K562 (cell line): ENCODE results near the gene RAB4B. TPM values are rescaled to one million over a fixed set of nuclear protein-coding genes. Genes with fewer than 3 reads are reported as not detected.

Experiments
- ATAC-seq: fragments of 200-7000 bp; cut with Tn5 transposase; 3 replicates; pipeline ENCODE4 v1.9.1; 2020; ENCODE audit warnings: moderate library complexity
- BruUV-seq: library from RNA; stranded (reverse); fragments of 400-500 nt; replicated peaks from 2 replicates; lab custom pipeline; 2021; lab: Mats Ljungman, UMichigan
- CTCF ChIA-PET: fragments of 300-600 bp; formaldehyde crosslinking; extraction: SDS; loops from one replicate; lab custom pipeline; 2021; ENCODE audit warnings: low intra/inter-chr PET ratio; lab: Yijun Ruan, JAX
- POLR2A ChIA-PET: fragments of 300-600, 350-650 bp; sonication (Branson Sonifier 250); formaldehyde crosslinking; extraction: SDS; loops from one replicate; lab custom pipeline; 2021; ENCODE audit warnings: antibody characterized with exemption, inconsistent platforms; lab: Yijun Ruan, JAX
- DNase-seq, 4 experiments: peaks; one replicate each; pipeline versions ENCODE4 v3.0.0 to v3.0.0-alpha.2; 2011 to 2018; ENCODE audit warnings: low spot score in 3 of 4, mixed read lengths in 3 of 4; ENCODE audit errors: extremely low read depth in 1 of 4
- FAIRE-seq: peaks from 2 replicates; lab custom pipeline; 2011; peaks lifted over from hg19 to GRCh38; lab: Jason Lieb, UNC
- H2AFZ ChIP-seq: 2 replicates; pipeline ENCODE4 v1.6.0; 2011; ENCODE audit warnings: low read depth, low read length, control low read depth, inconsistent platforms
- H3K27ac ChIP-seq: fragments of 200-600 bp; 3 replicates; pipeline ENCODE4 v1.8.0; 2011; ENCODE audit warnings: low read depth, mild to moderate bottlenecking, control low read depth, inconsistent platforms, low read length, moderate library complexity, mixed read lengths; ENCODE audit errors: extremely low read depth
- H3K27me3 ChIP-seq, 2 experiments: fragments of 300-600 bp in 1 of 2; 2 replicates in 1 of 2; 3 replicates in 1 of 2; pipeline versions ENCODE4 v1.6.0 to v1.8.0; 2011; ENCODE audit warnings: inconsistent platforms in 2 of 2, low read length in 2 of 2, mild to moderate bottlenecking in 1 of 2, mixed read lengths in 1 of 2, moderate library complexity in 1 of 2; ENCODE audit not compliant: control insufficient read depth in 2 of 2, insufficient read depth in 2 of 2
- H3K36me3 ChIP-seq: fragments of 300-600 bp; 3 replicates; pipeline ENCODE4 v1.8.0; 2011; ENCODE audit warnings: mild to moderate bottlenecking, low read length, inconsistent platforms; ENCODE audit not compliant: control insufficient read depth, insufficient read depth
- H3K4me1 ChIP-seq, 2 experiments: fragments of 200-600 bp in 1 of 2; replicated peaks in 1 of 2; 2 replicates in 1 of 2; 3 replicates in 1 of 2; pipeline versions ENCODE4 v1.5.1 to v1.8.0; 2011; ENCODE audit warnings: inconsistent platforms in 2 of 2, low read length in 2 of 2, mild to moderate bottlenecking in 1 of 2, mixed read lengths in 1 of 2, moderate library complexity in 1 of 2; ENCODE audit not compliant: control insufficient read depth in 2 of 2, insufficient read depth in 2 of 2
- H3K4me2 ChIP-seq: 2 replicates; pipeline ENCODE4 v1.6.1; 2011; ENCODE audit warnings: low read length, control low read depth, inconsistent platforms, mixed read lengths; ENCODE audit not compliant: insufficient read depth
- H3K4me3 ChIP-seq: fragments of 200-600 bp; sonication (generic), shearing (Covaris generic); 2 replicates; pipeline ENCODE4 v1.5.1; 2016; ENCODE audit warnings: control low read depth, inconsistent platforms
- H3K79me2 ChIP-seq: fragments of 200-600 bp; 3 replicates; pipeline ENCODE4 v1.8.0; 2011; ENCODE audit warnings: low read length, inconsistent platforms; ENCODE audit not compliant: control insufficient read depth, insufficient read depth
- H3K9ac ChIP-seq, 2 experiments: 2 replicates each; pipeline versions ENCODE4 v1.6.0 to v1.6.1; 2011; ENCODE audit warnings: low read depth in 2 of 2, low read length in 2 of 2, control low read depth in 1 of 2, inconsistent platforms in 1 of 2, mild to moderate bottlenecking in 1 of 2, mixed read lengths in 1 of 2; ENCODE audit not compliant: insufficient read depth in 1 of 2
- H3K9me1 ChIP-seq: one replicate; pipeline ENCODE4 v1.6.0; 2011; ENCODE audit warnings: inconsistent platforms, mild to moderate bottlenecking, low read length, moderate library complexity; ENCODE audit not compliant: control insufficient read depth, insufficient read depth
- H3K9me3 ChIP-seq: replicated peaks from 2 replicates; pipeline ENCODE4 v1.5.1; 2011; ENCODE audit warnings: low read depth, low read length, inconsistent platforms; ENCODE audit not compliant: control insufficient read depth, insufficient read depth
- H4K20me1 ChIP-seq: replicated peaks from 2 replicates; pipeline ENCODE4 v1.6.1; 2011; ENCODE audit warnings: low read length, inconsistent platforms, mixed read lengths; ENCODE audit not compliant: control insufficient read depth, insufficient read depth
- CHD1 ChIP-seq: fragments of 200-600 bp; sonication (generic); IDR thresholded peaks from one replicate; pipeline ENCODE4 v1.6.1; 2012; ENCODE audit warnings: mild to moderate bottlenecking, moderate library complexity, low read length, inconsistent platforms
- ETV5 ChIP-seq: sonication (generic); formaldehyde crosslinking; IDR thresholded peaks from 2 replicates; pipeline ENCODE4 v1.4.0; 2020; ENCODE audit warnings: low read depth, mild to moderate bottlenecking, missing genetic modification reagents
- LEF1 ChIP-seq: fragments of 450-650 bp; IDR thresholded peaks from 2 replicates; pipeline ENCODE4 v1.6.1; 2016; ENCODE audit warnings: mild to moderate bottlenecking
- RBM25 ChIP-seq: fragments of 200-400 bp; formaldehyde crosslinking; IDR thresholded peaks from 2 replicates; pipeline ENCODE4 v1.6.1; 2018; ENCODE audit warnings: low read length, low read depth, moderate library complexity; ENCODE audit not compliant: severe bottlenecking
- ZNF282 ChIP-seq: sonication (generic); formaldehyde crosslinking; IDR thresholded peaks from 2 replicates; pipeline ENCODE4 v1.8.1; 2023; ENCODE audit warnings: missing genetic modification reagents
- WGBS: fragments of 100-300 bp; shearing (Covaris generic); methylation state at CpG from one replicate; pipeline ENCODE4 v1.1.6; 2016; ENCODE audit warnings: low coverage, mixed read lengths; ENCODE audit not compliant: insufficient coverage; ENCODE audit errors: missing lambda C conversion rate; 5-methylcytosine and 5-hydroxymethylcytosine counted together
- in situ Hi-C: fragments of 300-500 bp; cut with MboI; formaldehyde crosslinking; loops from 4 replicates; pipeline ENCODE4 v1.15.0; 2018; ENCODE audit warnings: inconsistent platforms, mixed read lengths
- intact Hi-C: fragments of 100-400 bp; cut with micrococcal nuclease; formaldehyde crosslinking; loops from 2 replicates; pipeline ENCODE4 v1.14.2; 2022
- polyA plus RNA-seq, 8 experiments: library from polyadenylated mRNA; depleted of rRNA in 4 of 8; stranded (reverse) in 5 of 8; unstranded in 3 of 8; fragments of >200 nt; fragmentation: Nextera tagmentation in 2 of 8; fragmentation: Illumina TruSeq in 1 of 8; extraction: Ambion mirVana in 2 of 8; extraction: Trizol in 1 of 8; gene quantifications; 2 replicates each; pipeline versions ENCODE4 v1.2.1 to v1.2.3, GENCODE V29; 2011 to 2014; ENCODE audit warnings: inconsistent platforms in 1 of 8, missing spikeins in 1 of 8
- total RNA-seq, 7 experiments: library from RNA; depleted of rRNA in 6 of 7; stranded (reverse); fragments of >200 nt in 6 of 7; fragmentation: Illumina TruSeq in 2 of 7; extraction: Trizol in 2 of 7; gene quantifications; 2 replicates each; pipeline versions ENCODE4 v1.2.1 to v1.2.3, GENCODE V29; 2011 to 2021; ENCODE audit warnings: low replicate concordance in 1 of 7
- TF ChIP-seq, protein P1 (sequence below): sonication (generic); formaldehyde crosslinking; IDR thresholded peaks from 2 replicates; pipeline ENCODE4 v1.8.0; 2022; ENCODE audit warnings: mild to moderate bottlenecking, missing genetic modification reagents

The RAB4B gene
- total and polyA plus RNA-seq, 9 of the 15 experiments (the other 6 are each of a cell fraction or from before 2014, with no cell fraction given) = 0.28 to 20.4 (median 9.0) TPM

GRCh38 chr19:40774916-40775631 is 3.0 kb upstream of the RAB4B start, which contains the start of gene MIA:
MIA (plus strand) TSS chr19:40775521; CDS start chr19:40775543, 22 bp downstream.
- DNase-seq (no peak), FAIRE-seq (no peak), ATAC-seq (no peak)
- ChIA-PET POLR2A (no interaction called here), CTCF (no interaction called here)
- H3K36me3 ChIP-seq = no peaks in the 10 kb centered on the region
- no peak within 1 kb of the TSS for H2AFZ ChIP-seq
- in situ Hi-C loops = no loop called here
- no peaks in the 10 kb centered on the region; the same call in 1 of the 2 replicates for H3K9me3 ChIP-seq
- H3K9me1 ChIP-seq = no peaks in the 10 kb centered on the region
- BruUV-seq = no TSS peak
- H3K4me3 ChIP-seq = no peak within 1 kb of the TSS
- peaks cover 12 to 18% of the 10 kb centered on the region in 2 experiments; a peak in 3 of 5 replicates for H3K4me1 ChIP-seq
- H3K9ac ChIP-seq = peak within 1 kb of the TSS in 1 of 2 experiments; percentile 73; a peak in 1 of 4 replicates
- TF ChIP-seq, protein P1, sequence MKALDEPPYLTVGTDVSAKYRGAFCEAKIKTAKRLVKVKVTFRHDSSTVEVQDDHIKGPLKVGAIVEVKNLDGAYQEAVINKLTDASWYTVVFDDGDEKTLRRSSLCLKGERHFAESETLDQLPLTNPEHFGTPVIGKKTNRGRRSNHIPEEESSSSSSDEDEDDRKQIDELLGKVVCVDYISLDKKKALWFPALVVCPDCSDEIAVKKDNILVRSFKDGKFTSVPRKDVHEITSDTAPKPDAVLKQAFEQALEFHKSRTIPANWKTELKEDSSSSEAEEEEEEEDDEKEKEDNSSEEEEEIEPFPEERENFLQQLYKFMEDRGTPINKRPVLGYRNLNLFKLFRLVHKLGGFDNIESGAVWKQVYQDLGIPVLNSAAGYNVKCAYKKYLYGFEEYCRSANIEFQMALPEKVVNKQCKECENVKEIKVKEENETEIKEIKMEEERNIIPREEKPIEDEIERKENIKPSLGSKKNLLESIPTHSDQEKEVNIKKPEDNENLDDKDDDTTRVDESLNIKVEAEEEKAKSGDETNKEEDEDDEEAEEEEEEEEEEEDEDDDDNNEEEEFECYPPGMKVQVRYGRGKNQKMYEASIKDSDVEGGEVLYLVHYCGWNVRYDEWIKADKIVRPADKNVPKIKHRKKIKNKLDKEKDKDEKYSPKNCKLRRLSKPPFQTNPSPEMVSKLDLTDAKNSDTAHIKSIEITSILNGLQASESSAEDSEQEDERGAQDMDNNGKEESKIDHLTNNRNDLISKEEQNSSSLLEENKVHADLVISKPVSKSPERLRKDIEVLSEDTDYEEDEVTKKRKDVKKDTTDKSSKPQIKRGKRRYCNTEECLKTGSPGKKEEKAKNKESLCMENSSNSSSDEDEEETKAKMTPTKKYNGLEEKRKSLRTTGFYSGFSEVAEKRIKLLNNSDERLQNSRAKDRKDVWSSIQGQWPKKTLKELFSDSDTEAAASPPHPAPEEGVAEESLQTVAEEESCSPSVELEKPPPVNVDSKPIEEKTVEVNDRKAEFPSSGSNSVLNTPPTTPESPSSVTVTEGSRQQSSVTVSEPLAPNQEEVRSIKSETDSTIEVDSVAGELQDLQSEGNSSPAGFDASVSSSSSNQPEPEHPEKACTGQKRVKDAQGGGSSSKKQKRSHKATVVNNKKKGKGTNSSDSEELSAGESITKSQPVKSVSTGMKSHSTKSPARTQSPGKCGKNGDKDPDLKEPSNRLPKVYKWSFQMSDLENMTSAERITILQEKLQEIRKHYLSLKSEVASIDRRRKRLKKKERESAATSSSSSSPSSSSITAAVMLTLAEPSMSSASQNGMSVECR (CRISPR knock-in tag) = 0 out of 2 replicates have a peak, but pooled peaks have one; percentile 23
- TF ChIP-seq RBM25 = peak; percentile 16
- TF ChIP-seq LEF1 = no peak
- TF ChIP-seq ETV5 = no peak
- no peak for TF ChIP-seq ZNF282 (CRISPR knock-in tag)
- TF ChIP-seq CHD1 = no peak
- H3K27ac ChIP-seq = no peak within 1 kb of the TSS
- no peaks in the 10 kb centered on the region for H3K79me2 ChIP-seq
- 71% methylated on average over 9 of the region's 9 CpGs for WGBS
- intact Hi-C loops = no loop called here
- no peak within 1 kb of the TSS for H3K4me2 ChIP-seq
- H4K20me1 ChIP-seq = no peaks in the 10 kb centered on the region
- H3K27me3 ChIP-seq = no peaks in the 10 kb centered on the region
